ENCODE results near the gene EPHA7. TPM values are rescaled to one million over a fixed set of nuclear protein-coding genes. Genes with fewer than 3 reads are reported as not detected.

EPHA7 gene
- total RNA-seq, 6 experiments from 2014 or later = 0.03 TPM; not detected in 5

- TF ChIP-seq CTCF (IDR thresholded peaks at IDR 0.05) = no peak
- no peaks in the 10 kb centered on the region for H3K27me3 Mint-ChIP-seq (ENCODE audit: insufficient read depth)
- no peak overlapping the region for H3K4me3 Mint-ChIP-seq
- no peaks in the 10 kb centered on the region for H3K36me3 Mint-ChIP-seq (ENCODE audit: low read depth)
- no peak for DNase-seq
- H3K9me3 Mint-ChIP-seq = peaks cover 21% of the 10 kb centered on the region
- H3K27ac Mint-ChIP-seq = no peak overlapping the region
- no peaks in the 10 kb centered on the region for H3K4me1 Mint-ChIP-seq (ENCODE audit: low read depth)
Measured at GRCh38 chr6:93392797-93393196, 26.6 kb downstream of the EPHA7 start.

GRCh38 chr6:93391965-93392364, 27.4 kb downstream of the EPHA7 start:
- Mint-ChIP-seq H3K27ac (no peak overlapping the region), H3K9me3 (peaks cover 27% of the 10 kb centered on the region), H3K4me3 (no peak overlapping the region), H3K27me3 (ENCODE audit: insufficient read depth) (no peaks in the 10 kb centered on the region), H3K36me3 (ENCODE audit: low read depth) (no peaks in the 10 kb centered on the region; the same call in 1 of the 2 replicates), H3K4me1 (ENCODE audit: low read depth) (no peaks in the 10 kb centered on the region)
- DNase-seq = no peak
- TF ChIP-seq CTCF (IDR thresholded peaks at IDR 0.05) = no peak

- peaks cover 33% of the 10 kb centered on the region for H3K9me3 Mint-ChIP-seq
- no peak for TF ChIP-seq CTCF (IDR thresholded peaks at IDR 0.05)
- H3K27me3 Mint-ChIP-seq (ENCODE audit: insufficient read depth) = no peaks in the 10 kb centered on the region
- H3K36me3 Mint-ChIP-seq (ENCODE audit: low read depth) = no peaks in the 10 kb centered on the region; the same call in 1 of the 2 replicates
- H3K4me3 Mint-ChIP-seq = no peak overlapping the region
- no peaks in the 10 kb centered on the region for H3K4me1 Mint-ChIP-seq (ENCODE audit: low read depth)
- DNase-seq = no peak
- no peak overlapping the region for H3K27ac Mint-ChIP-seq
Measured at GRCh38 chr6:93389192-93389591, 30.2 kb downstream of the EPHA7 start.

DNA sequence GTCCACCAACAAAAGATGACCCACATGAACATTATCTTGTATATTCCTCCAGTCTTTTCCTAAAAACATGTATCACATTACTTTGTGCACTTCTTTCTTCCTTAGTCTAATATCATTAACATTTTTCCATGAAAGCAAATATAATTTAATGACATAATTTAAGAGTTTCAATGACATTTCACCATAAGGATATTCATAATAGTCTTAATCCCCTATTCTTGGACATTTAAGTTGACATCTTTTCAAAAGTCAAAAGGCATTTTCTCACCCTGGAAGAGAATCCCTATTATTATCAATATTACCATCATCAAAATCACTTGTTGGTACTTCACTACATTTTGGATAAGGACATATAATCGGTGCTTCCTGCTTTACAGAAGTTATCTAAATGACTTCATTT, 31.3 kb downstream of the EPHA7 start:
- Mint-ChIP-seq H3K4me3 (no peak overlapping the region), H3K27me3 (ENCODE audit: insufficient read depth) (no peaks in the 10 kb centered on the region), H3K27ac (no peak overlapping the region), H3K36me3 (ENCODE audit: low read depth) (no peaks in the 10 kb centered on the region; the same call in 1 of the 2 replicates), H3K9me3 (peaks cover 32% of the 10 kb centered on the region), H3K4me1 (ENCODE audit: low read depth) (no peaks in the 10 kb centered on the region)
- no peak for TF ChIP-seq CTCF (IDR thresholded peaks at IDR 0.05)
- DNase-seq = no peak

GRCh38 chr6:93376026-93376540, 43.3 kb downstream of the EPHA7 start:
- Mint-ChIP-seq H3K9me3 (peaks cover 24% of the 10 kb centered on the region), H3K4me1 (ENCODE audit: low read depth) (no peaks in the 10 kb centered on the region), H3K36me3 (ENCODE audit: low read depth) (no peaks in the 10 kb centered on the region), H3K27me3 (ENCODE audit: insufficient read depth) (no peaks in the 10 kb centered on the region), H3K27ac (no peak overlapping the region), H3K4me3 (no peak overlapping the region)
- DNase-seq = no peak
- TF ChIP-seq CTCF (IDR thresholded peaks at IDR 0.05) = no peak

DNA sequence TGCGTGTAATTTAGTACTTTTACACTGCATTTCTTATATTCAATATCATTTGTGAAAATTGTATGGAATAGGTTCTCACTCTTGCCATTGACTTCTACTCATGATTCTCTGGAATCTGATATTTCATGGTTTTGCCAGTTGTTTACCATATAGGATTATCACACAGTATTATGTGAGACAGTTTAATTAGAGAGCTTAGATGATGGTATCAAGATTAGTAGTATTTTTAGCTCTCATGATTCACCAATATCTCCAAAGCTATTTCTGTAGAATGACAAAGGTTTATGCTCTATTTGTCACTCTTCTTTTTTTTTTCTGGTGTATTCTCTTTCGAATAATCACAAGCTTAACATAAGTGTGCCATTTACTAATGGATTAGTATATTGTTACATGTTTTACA, 45.9 kb downstream of the EPHA7 start:
- H3K9me3 Mint-ChIP-seq = peaks cover 33% of the 10 kb centered on the region
- no peak for TF ChIP-seq CTCF (IDR thresholded peaks at IDR 0.05)
- DNase-seq = no peak
- no peaks in the 10 kb centered on the region for H3K4me1 Mint-ChIP-seq (ENCODE audit: low read depth)
- no peaks in the 10 kb centered on the region for H3K36me3 Mint-ChIP-seq (ENCODE audit: low read depth)
- no peak overlapping the region for H3K4me3 Mint-ChIP-seq
- no peak overlapping the region for H3K27ac Mint-ChIP-seq
- no peaks in the 10 kb centered on the region for H3K27me3 Mint-ChIP-seq (ENCODE audit: insufficient read depth)
